ENCODE measurements around the gene TREML2.

GRCh38 chr6:41247882-41248705 is 47.1 kb upstream of the TREML2 start:
- TF ChIP-seq REST (IDR thresholded peaks at IDR 0.05; ENCODE audit: insufficient replicate concordance, low read depth) (no peak), CTCF (IDR thresholded peaks at IDR 0.05; ENCODE audit: insufficient read depth, low read length) (no peak)
